Effector CD8-positive, alpha-beta T cell (primary cell): ENCODE data around the gene ZNF37A.
"Not testable (repeated sequence)": the region's sequence is repeated elsewhere in the genome, so short reads cannot be mapped to it uniquely, and the experiment has no call there.

Experiments
- DNase-seq: peaks from one replicate; lab custom pipeline; 2025; lab: John Stamatoyannopoulos, UW
- total RNA-seq, 4 experiments: gene quantifications; one replicate each; lab custom pipeline; 2026; lab: John Stamatoyannopoulos, UW

The ZNF37A gene
- 62.7 to 89.0 (median 68.9) reads per million in 4 experiments for total RNA-seq

- peak; percentile 88 for DNase-seq
Observed at GRCh38 chr10:38094158-38094926, at the start of gene ZNF37A. Gene ZNF37A, plus strand, starts transcription at chr10:38094337. Its CDS starts 2,281 bp downstream, at chr10:38096618.

- no peak for DNase-seq
Observed at GRCh38 chr10:38045129-38045528, 49.0 kb upstream of the ZNF37A start.

GRCh38 chr10:38047666-38048065 lies 46.5 kb upstream of the ZNF37A start:
- DNase-seq, result no peak

- no peak for DNase-seq
Observed at GRCh38 chr10:38050212-38050611, 43.9 kb upstream of the ZNF37A start.

GRCh38 chr10:38054361-38054797 lies 39.8 kb upstream of the ZNF37A start:
- DNase-seq, result no peak

GRCh38 chr10:38055274-38055894 lies 38.8 kb upstream of the ZNF37A start:
- not testable (repeated sequence) for DNase-seq

- DNase-seq, result not testable (repeated sequence)
Observed at GRCh38 chr10:38069663-38070062, 24.5 kb upstream of the ZNF37A start.

GRCh38 chr10:38070501-38070900 lies 23.6 kb upstream of the ZNF37A start:
- no peak for DNase-seq

GRCh38 chr10:38072552-38072951 lies 21.6 kb upstream of the ZNF37A start:
- no peak for DNase-seq

- DNase-seq, result no peak
Observed at GRCh38 chr10:38076687-38077086, 17.4 kb upstream of the ZNF37A start.

GRCh38 chr10:38093318-38093717 lies 819 bp upstream of the ZNF37A start:
- DNase-seq, result not testable (repeated sequence)

GRCh38 chr10:38093816-38094157 lies 350 bp upstream of the ZNF37A start:
- no peak for DNase-seq

- no peak for DNase-seq
Observed at GRCh38 chr10:38094927-38095574, 914 bp downstream of the ZNF37A start.

- DNase-seq, result no peak
Observed at GRCh38 chr10:38102880-38103279, 8.7 kb downstream of the ZNF37A start.

GRCh38 chr10:38103756-38104155 lies 9.6 kb downstream of the ZNF37A start:
- no peak for DNase-seq

GRCh38 chr10:38112159-38112558 lies 18.0 kb downstream of the ZNF37A start:
- no peak for DNase-seq

- DNase-seq, result no peak
Observed at GRCh38 chr10:38118072-38118807, 24.1 kb downstream of the ZNF37A start.

- DNase-seq, result no peak
Observed at GRCh38 chr10:38119038-38119437, 24.9 kb downstream of the ZNF37A start.

GRCh38 chr10:38127812-38128211 lies 33.7 kb downstream of the ZNF37A start:
- DNase-seq, result no peak

GRCh38 chr10:38143587-38143986 lies 49.5 kb downstream of the ZNF37A start:
- no peak for DNase-seq

- DNase-seq, result no peak
Observed at GRCh38 chr10:38146579-38147333, 52.6 kb downstream of the ZNF37A start.
